Measurements from ENCODE around the gene NEU2. TPM values are rescaled to one million over a fixed set of nuclear protein-coding genes. Genes with fewer than 3 reads are reported as not detected.
A peak's percentile ranks its signal among the peaks of the same experiment; 100 is the strongest.

The NEU2 gene
- total RNA-seq, 2 experiments from 2014 or later: not detected

DNA sequence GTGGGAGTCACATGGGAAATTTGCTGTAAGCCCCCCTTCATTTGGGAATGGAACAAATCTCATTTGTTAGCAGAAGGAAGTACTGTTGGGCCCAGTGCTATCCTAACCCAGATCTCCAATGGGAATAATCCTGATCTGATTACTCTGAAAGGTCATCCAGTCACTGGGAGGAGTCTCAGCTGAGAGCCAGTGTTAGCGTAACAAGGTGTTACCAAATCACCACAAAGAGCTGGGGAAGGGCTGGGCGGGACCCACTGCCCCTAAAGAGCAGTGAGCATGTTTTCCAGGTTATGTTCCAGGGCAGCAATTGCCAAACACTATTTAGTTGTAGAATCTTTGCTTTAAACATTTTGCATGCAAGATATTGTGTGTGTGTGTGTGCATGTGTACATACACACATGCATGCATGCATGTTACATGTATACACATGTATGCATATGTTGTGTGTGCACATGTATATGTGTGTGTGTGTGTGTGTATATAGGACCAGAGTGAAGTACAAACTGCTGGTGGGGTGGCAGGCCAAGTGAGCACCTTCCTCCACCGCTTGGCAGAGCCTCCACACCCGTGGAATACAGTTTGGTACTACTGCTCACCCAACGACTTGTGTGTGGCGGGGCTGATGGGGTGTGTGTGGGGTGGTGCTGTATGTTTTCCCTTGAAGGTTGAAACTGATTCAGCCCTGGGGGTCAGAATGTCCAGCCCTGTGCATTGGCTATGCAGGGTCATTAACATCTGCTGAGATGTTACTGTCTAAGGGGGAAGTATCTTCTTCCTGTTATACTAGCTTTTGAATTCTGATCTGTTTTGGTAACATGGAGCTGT is 42.9 kb downstream of the NEU2 start:
- DNase-seq: no peak
- peaks cover 30% of the 10 kb centered on the region for H3K4me1 Mint-ChIP-seq

DNA sequence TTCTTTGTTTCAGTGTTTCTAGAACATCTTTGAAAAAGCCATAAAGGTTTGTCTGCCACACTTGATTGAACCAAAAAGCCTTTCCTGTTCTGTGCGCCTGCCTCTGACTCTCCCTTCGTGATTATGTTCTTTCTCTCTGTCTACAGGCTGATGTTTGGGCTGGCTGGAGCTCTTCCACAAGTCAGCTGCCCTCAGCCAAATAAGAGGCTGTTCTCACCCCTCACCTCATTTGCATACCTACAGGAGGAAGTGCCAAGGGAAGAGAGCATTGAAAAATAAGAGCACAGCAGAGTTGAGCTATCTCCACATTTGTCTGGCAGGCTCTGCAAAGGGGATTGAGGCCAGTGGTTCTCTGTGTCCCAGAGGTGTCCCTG is 43.5 kb downstream of the NEU2 start:
- Mint-ChIP-seq H3K36me3 (peaks cover 41% of the 10 kb centered on the region), H3K27ac (no peak overlapping the region), H3K27me3 (no peaks in the 10 kb centered on the region), H3K9me3 (peaks cover 4% of the 10 kb centered on the region), H3K4me1 (peaks cover 36% of the 10 kb centered on the region), H3K4me3 (no peak overlapping the region)
- ATAC-seq (ENCODE audit: low read depth): peak; percentile 62
- DNase-seq: no peak
- POLR2A ChIA-PET: interaction anchor here (0.8 to 1.9 kb wide), 5 partner anchors 8 to 328 kb away, joined by 3 to 33 read pairs (median 3); partner anchors contain the start of gene INPP5D

More for the DNA sequence above, 42.9 kb downstream of the NEU2 start:
- Mint-ChIP-seq H3K27me3 (no peaks in the 10 kb centered on the region), H3K27ac (no peak overlapping the region), H3K4me3 (no peak overlapping the region), H3K9me3 (peaks cover 4% of the 10 kb centered on the region), H3K36me3 (peaks cover 43% of the 10 kb centered on the region)
- POLR2A ChIA-PET: interaction anchor here (0.8 to 1.9 kb wide), 5 partner anchors 9 to 329 kb away, joined by 3 to 33 read pairs (median 3); partner anchors contain the start of gene INPP5D
- peak; percentile 10 for ATAC-seq (ENCODE audit: low read depth)

DNA sequence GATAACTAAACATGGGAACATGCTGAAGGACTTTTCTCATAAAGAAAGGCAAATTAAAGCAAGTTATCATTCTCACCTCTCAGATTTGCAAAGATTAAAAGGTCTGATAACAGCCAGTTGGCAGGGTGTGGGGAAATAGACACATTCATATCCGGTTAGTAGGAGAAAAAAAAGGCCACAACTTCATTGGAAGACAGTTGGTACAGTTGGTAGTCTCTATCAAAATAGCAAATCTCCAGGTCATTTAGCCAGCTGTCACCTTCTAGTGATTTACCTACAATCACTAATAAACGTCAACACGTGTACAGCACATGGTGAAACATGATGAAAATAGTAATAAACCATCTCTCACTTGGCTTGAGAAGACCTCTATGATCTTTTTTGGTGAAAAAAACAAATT is 44.3 kb downstream of the NEU2 start:
- no peak for ATAC-seq (ENCODE audit: low read depth)
- POLR2A ChIA-PET: interaction anchor here (0.7 to 1.9 kb wide), 2 partner anchors 15 to 165 kb away, joined by 4 to 33 read pairs; partner anchors contain the start of gene INPP5D
- no peak for DNase-seq
- H3K27me3 Mint-ChIP-seq: no peaks in the 10 kb centered on the region
- H3K9me3 Mint-ChIP-seq: peaks cover 2% of the 10 kb centered on the region
- H3K36me3 Mint-ChIP-seq: peaks cover 38% of the 10 kb centered on the region
- H3K4me3 Mint-ChIP-seq: no peak overlapping the region
- peaks cover 42% of the 10 kb centered on the region for H3K4me1 Mint-ChIP-seq
- peak overlapping the region; percentile 58 for H3K27ac Mint-ChIP-seq

DNA sequence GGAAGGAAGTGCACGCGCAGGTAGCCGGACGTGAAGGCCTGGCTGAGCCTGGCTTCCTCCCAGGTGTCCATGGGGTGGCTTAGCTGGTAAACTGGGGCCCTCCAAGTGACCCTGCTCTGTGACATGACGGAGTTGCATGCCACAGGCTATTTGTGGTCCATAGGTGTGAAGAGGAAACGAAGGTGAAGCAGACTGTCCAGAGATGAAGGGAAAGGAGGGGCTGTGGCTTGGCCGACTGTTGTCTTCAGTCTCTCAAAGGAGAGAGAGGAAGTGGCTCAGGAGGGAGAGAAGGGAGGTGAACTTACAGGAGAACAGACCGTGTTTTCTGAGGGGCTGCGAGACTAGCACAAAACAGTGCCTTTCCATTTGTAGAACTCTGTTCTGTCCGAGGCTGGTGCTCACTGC is 47.0 kb downstream of the NEU2 start:
- ATAC-seq (ENCODE audit: low read depth) (peak; percentile 41), DNase-seq (peak; percentile 61)
- Mint-ChIP-seq H3K27ac (peak overlapping the region; percentile 90), H3K9me3 (no peaks in the 10 kb centered on the region), H3K27me3 (no peaks in the 10 kb centered on the region), H3K36me3 (peaks cover 45% of the 10 kb centered on the region), H3K4me3 (peak overlapping the region; percentile 74), H3K4me1 (peaks cover 67% of the 10 kb centered on the region)
- POLR2A ChIA-PET: interaction anchor here (1.3 to 7.7 kb wide), 3 partner anchors 19 to 63 kb away, joined by 3 to 123 read pairs (median 4); partner anchors contain the start of gene INPP5D

DNA sequence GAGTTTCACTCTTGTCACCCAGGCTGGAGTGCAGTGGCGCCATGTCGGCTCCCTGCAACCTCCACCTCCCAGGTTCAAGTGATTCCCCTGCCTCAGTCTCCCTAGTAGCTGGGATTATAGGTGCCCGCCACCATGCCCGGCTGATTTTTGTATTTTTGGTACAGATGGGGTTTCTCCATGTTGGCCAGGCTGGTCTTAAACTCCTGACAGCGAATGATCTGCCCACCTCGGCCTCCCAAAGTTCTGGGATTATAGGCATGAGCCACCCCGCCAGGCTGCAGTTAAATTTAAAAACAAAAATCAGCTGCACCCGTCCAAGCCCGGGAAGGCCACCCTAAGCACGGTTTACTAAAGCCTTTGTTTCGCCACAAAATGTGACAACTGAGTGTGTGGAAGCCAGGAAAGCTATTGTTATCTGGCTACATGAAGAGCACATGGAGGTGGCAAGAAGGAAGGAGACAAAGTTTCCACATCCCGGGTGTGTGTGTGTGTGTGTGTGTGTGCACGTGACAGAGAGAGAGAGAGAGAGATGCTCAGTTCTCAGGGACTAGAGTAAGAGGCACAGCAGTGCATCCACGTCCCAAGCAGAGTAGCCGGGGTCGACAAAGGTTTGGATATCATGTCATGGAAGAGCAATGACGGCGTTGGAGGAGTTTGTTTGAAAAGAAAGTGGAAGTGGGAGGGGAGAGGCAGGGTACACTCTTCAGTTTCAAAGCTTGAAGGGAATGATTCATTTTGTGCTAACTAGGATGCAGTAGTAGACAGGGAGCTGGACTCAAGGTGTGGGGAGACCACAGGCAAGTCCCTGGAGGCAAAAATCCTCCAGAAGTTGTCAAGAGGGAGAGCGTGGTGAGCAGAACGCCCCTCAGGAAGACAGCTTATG is 47.7 kb downstream of the NEU2 start:
- H3K27me3 Mint-ChIP-seq: no peaks in the 10 kb centered on the region
- H3K27ac Mint-ChIP-seq: peak overlapping the region; percentile 90
- H3K4me3 Mint-ChIP-seq: peak overlapping the region; percentile 74
- DNase-seq: no peak
- no peaks in the 10 kb centered on the region for H3K9me3 Mint-ChIP-seq
- POLR2A ChIA-PET: interaction anchor here (0.7 to 7.7 kb wide), 6 partner anchors 11 to 160 kb away, joined by 3 to 123 read pairs (median 4); partner anchors contain the start of gene INPP5D
- H3K36me3 Mint-ChIP-seq: peaks cover 47% of the 10 kb centered on the region
- no peak for ATAC-seq (ENCODE audit: low read depth)
- H3K4me1 Mint-ChIP-seq: peaks cover 72% of the 10 kb centered on the region

DNA sequence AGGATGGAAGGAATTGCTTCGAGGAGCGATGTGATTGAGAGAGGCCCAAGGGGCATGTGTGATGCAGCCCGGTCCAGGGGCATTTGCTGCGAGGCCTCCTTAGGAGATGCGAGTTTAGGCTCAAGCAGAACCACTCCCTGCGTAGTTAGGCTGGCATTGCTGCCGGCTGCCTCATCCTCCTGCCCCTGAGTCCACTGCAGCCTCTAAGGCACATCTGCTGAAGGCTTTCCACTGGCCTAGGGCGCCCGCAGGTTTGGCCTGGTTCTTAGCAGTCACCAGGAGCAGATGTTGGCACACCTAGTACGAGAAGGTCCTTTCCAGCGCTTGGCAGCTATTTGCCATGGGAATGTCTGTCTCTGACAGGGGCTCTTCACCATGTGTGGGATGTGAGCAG is 48.4 kb downstream of the NEU2 start:
- Mint-ChIP-seq H3K4me3 (peak overlapping the region; percentile 74), H3K36me3 (peaks cover 52% of the 10 kb centered on the region), H3K27me3 (no peaks in the 10 kb centered on the region), H3K27ac (peak overlapping the region; percentile 90), H3K4me1 (peaks cover 78% of the 10 kb centered on the region), H3K9me3 (no peaks in the 10 kb centered on the region)
- no peak for ATAC-seq (ENCODE audit: low read depth)
- POLR2A ChIA-PET: interaction anchor here (0.7 to 7.7 kb wide), 6 partner anchors 11 to 160 kb away, joined by 3 to 123 read pairs (median 4); partner anchors contain the start of gene INPP5D
- no peak for DNase-seq

DNA sequence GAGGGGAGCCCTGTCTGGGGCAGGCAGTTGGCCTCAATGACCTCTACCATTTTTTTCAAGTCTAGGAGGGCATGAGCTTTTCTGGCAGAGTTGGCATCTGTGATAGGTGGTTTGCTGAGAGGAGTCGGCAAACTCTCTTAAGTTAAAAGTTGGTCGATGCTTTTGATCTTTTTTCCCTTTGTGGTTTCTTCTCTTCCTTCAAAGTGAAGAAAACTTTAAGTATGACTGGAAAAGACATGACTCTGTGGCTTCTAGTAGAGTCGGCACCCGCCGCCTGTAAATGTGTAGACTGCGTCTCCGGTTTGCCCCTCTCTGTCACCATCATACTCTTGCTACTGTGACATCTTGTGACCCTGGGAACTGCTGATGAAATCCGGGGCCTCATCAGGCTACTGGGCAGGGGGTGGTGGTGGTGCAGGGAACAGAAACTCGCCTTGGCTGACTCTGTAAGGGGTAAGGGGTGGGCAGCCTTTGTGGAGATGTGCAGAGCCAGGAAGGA is 48.8 kb downstream of the NEU2 start:
- peak overlapping the region; percentile 90 for H3K27ac Mint-ChIP-seq
- H3K4me1 Mint-ChIP-seq: peaks cover 79% of the 10 kb centered on the region
- POLR2A ChIA-PET: interaction anchor here (0.7 to 7.7 kb wide), 6 partner anchors 10 to 159 kb away, joined by 3 to 123 read pairs (median 4); partner anchors contain the start of gene INPP5D
- peak overlapping the region; percentile 74 for H3K4me3 Mint-ChIP-seq
- H3K36me3 Mint-ChIP-seq: peaks cover 55% of the 10 kb centered on the region
- no peaks in the 10 kb centered on the region for H3K27me3 Mint-ChIP-seq
- no peaks in the 10 kb centered on the region for H3K9me3 Mint-ChIP-seq
- peak; percentile 59 for ATAC-seq (ENCODE audit: low read depth)
- DNase-seq: no peak

DNA sequence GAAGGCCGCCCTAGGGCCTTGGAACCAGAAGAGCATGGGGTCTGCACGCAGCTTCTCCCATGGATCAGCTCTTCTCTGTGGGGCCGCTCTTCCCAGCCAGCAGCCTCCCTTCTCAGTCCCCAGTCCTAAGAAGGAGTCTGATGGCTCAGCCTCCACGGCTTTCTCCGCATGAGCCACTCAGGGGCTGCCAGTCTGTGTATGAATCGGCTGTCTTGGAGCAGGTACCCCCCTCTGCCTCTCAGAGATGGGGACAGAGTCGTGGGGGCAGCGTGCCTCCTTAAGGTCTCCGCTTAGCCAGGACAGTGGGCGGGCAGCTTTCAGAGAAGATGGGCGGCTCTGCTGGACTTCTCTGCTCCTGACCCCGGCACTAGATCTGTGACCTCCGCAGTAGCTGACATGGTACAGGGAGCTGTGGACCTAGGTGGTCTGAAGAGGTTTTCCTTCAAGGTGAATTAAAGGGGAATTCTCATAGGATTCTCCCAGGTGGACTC is 49.3 kb downstream of the NEU2 start:
- H3K4me1 Mint-ChIP-seq: peaks cover 79% of the 10 kb centered on the region
- ATAC-seq (ENCODE audit: low read depth): no peak
- peaks cover 53% of the 10 kb centered on the region for H3K36me3 Mint-ChIP-seq
- H3K9me3 Mint-ChIP-seq: no peaks in the 10 kb centered on the region
- H3K27me3 Mint-ChIP-seq: no peaks in the 10 kb centered on the region
- POLR2A ChIA-PET: interaction anchor here (1.3 to 7.7 kb wide), 6 partner anchors 10 to 159 kb away, joined by 3 to 123 read pairs (median 5); partner anchors contain the start of gene INPP5D
- no peak for DNase-seq
- peak overlapping the region; percentile 74 for H3K4me3 Mint-ChIP-seq
- peak overlapping the region; percentile 90 for H3K27ac Mint-ChIP-seq

DNA sequence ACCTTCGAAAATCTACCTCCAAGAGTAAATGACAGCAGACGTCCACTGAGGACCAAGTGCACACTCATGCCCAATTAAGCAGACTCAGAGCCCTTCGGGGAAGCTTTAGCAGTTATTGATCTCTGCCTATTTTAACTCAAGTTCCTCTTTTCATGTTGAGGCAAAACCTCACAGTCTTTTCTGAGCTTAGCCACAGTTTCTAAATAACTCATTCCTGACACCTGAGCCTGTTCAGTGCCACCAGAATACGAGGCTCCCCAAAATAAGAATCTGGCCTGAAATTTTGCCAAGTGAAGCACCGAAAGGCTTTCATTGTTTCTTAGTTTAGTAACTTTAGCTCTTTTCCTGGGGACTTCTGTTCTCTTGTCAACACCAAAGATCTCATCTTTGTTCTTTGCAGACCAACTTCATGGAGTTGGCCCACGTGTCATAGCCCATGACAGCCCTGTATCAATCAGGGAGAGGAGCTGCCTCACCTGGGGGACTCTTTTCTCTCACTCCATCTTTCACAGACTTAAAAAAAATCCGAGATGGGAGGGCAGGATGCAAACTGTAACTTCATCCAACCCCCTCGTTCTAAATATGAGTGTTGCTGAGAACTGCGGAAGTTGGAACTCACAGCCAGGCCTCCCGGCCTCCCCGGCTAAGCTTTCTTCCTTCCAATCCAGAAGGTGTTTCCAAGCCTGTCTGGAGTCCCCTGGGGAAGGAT is 49.9 kb downstream of the NEU2 start:
- no peaks in the 10 kb centered on the region for H3K27me3 Mint-ChIP-seq
- H3K9me3 Mint-ChIP-seq: no peaks in the 10 kb centered on the region
- POLR2A ChIA-PET: interaction anchor here (0.6 to 7.7 kb wide), 7 partner anchors 11 to 169 kb away, joined by 3 to 123 read pairs (median 5); partner anchors contain the start of genes ATG16L1 and INPP5D
- DNase-seq (no peak), ATAC-seq (ENCODE audit: low read depth) (peak; percentile 16)
- H3K4me1 Mint-ChIP-seq: peaks cover 79% of the 10 kb centered on the region
- H3K36me3 Mint-ChIP-seq: peaks cover 53% of the 10 kb centered on the region
- H3K4me3 Mint-ChIP-seq: peak overlapping the region; percentile 74
- peak overlapping the region; percentile 90 for H3K27ac Mint-ChIP-seq

DNA sequence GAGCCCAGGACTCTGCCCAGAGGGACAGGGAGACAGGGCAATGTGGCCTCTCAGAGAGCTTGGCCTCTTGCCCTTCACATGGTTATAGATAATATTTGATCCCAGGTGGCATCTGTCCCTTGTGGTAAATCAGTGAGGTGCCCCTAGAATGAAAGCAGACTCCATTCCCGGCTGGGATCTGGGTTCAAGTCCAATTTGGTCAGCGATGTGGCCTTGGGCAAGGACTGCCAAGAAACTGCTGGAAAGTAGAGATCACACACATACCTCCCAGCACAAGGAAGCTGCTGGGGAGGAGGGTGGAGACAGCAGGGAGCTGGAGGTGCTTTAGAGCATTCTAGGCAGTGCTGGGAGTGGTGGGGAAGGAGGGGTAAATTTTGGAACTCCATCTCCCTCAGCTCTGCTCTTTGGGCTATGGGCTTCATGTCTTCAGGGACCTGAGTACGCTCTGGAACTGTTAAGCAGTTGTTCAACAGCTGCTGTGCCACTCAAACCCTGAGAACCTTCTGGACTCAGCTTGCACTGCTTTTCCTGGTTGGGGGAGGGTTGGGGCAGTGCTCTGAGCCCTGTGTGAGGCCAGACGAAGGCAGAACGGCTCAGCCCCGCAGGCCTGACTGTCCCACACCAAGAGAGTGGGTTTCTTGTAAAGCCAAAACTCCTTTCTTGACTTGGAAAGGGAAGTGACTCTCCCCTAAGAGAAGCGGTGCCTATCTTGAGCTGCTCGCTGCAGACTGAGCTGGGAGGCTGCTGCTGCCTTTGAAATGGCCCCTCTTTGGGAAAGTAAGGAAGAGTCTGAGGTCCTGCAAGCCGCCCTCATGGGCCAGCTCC is 50.7 kb downstream of the NEU2 start:
- POLR2A ChIA-PET: interaction anchor here (0.6 to 7.7 kb wide), 7 partner anchors 11 to 168 kb away, joined by 3 to 123 read pairs (median 5); partner anchors contain the start of genes ATG16L1 and INPP5D
- Mint-ChIP-seq H3K4me3 (peak overlapping the region; percentile 74), H3K27ac (peak overlapping the region; percentile 90), H3K9me3 (no peaks in the 10 kb centered on the region), H3K36me3 (peaks cover 57% of the 10 kb centered on the region), H3K4me1 (peaks cover 75% of the 10 kb centered on the region), H3K27me3 (no peaks in the 10 kb centered on the region)
- no peak for DNase-seq
- no peak for ATAC-seq (ENCODE audit: low read depth)

DNA sequence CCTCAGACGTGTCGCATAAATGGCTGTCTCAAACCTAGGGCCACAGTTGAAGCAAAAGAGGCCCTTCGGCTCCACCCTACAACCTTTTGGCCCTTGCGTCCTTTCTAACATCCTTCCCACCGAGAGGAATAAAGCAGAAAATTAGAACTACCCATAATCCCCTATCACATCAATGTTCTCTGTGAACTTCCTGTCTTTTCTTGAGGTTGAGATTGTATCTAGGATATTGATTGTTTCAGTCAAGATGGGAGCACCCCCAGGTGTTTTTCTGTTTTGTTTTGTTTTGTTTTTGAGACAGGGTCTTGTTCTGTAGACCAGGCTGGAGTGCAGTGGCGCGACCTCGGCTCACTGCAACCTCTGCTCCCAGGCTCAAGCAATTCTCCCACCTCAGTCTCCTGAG is 51.3 kb downstream of the NEU2 start:
- ATAC-seq (ENCODE audit: low read depth) (no peak), DNase-seq (no peak)
- peak overlapping the region; percentile 74 for H3K4me3 Mint-ChIP-seq

More for the DNA sequence above, 51.3 kb downstream of the NEU2 start:
- Mint-ChIP-seq H3K36me3 (peaks cover 62% of the 10 kb centered on the region), H3K4me1 (peaks cover 74% of the 10 kb centered on the region), H3K9me3 (no peaks in the 10 kb centered on the region), H3K27ac (peak overlapping the region; percentile 90), H3K27me3 (no peaks in the 10 kb centered on the region)
- POLR2A ChIA-PET: interaction anchor here (0.9 to 7.7 kb wide), 4 partner anchors 8 to 58 kb away, joined by 3 to 123 read pairs (median 7); partner anchors contain the start of gene INPP5D
